Adipocyte (in vitro differentiated cells): ENCODE measurements around the gene EXOG.

Source experiments
- DNase-seq: peaks from one replicate; pipeline ENCODE4 v3.0.0-alpha.2; 2015; ENCODE audit warnings: low read depth
- H3K27me3 ChIP-seq: replicated peaks from 2 replicates; pipeline ENCODE4 v1.7.0; 2013; ENCODE audit warnings: mild to moderate bottlenecking, low read length, moderate library complexity; ENCODE audit not compliant: control insufficient read depth, insufficient read depth
- H3K36me3 ChIP-seq: 2 replicates; pipeline ENCODE4 v1.7.0; 2013; ENCODE audit warnings: low read length, mild to moderate bottlenecking, moderate library complexity; ENCODE audit not compliant: control insufficient read depth, insufficient read depth, severe bottlenecking
- H3K4me1 ChIP-seq: 2 replicates; pipeline ENCODE4 v1.7.0; 2013; ENCODE audit warnings: mild to moderate bottlenecking, low read length, moderate library complexity; ENCODE audit not compliant: control insufficient read depth, insufficient read depth
- H3K4me3 ChIP-seq: 2 replicates; pipeline ENCODE4 v1.7.0; 2013; ENCODE audit warnings: mild to moderate bottlenecking, low read length, moderate library complexity
- H3K9ac ChIP-seq: 2 replicates; pipeline ENCODE4 v1.7.0; 2013; ENCODE audit warnings: mild to moderate bottlenecking, low read length, moderate library complexity
- H3K9me3 ChIP-seq: 2 replicates; pipeline ENCODE4 v1.7.0; 2013; ENCODE audit warnings: mild to moderate bottlenecking, low read length, moderate library complexity; ENCODE audit not compliant: control insufficient read depth

EXOG gene

GRCh38 chr3:38567498-38567897 is 71.4 kb downstream of the EXOG start:
- DNase-seq = no peak
- no peak overlapping the region for H3K4me3 ChIP-seq

GRCh38 chr3:38573111-38573510 is 77.0 kb downstream of the EXOG start:
- peaks cover 7% of the 10 kb centered on the region for H3K27me3 ChIP-seq
- no peaks in the 10 kb centered on the region for H3K4me1 ChIP-seq
- no peaks in the 10 kb centered on the region for H3K36me3 ChIP-seq
- H3K9me3 ChIP-seq = peaks cover 5% of the 10 kb centered on the region
- DNase-seq = no peak
- no peak overlapping the region for H3K4me3 ChIP-seq
- no peak overlapping the region for H3K9ac ChIP-seq

More at GRCh38 chr3:38567498-38567897, 71.4 kb downstream of the EXOG start:
- H3K9ac ChIP-seq = no peak overlapping the region
- H3K27me3 ChIP-seq = no peaks in the 10 kb centered on the region
- no peaks in the 10 kb centered on the region for H3K4me1 ChIP-seq
- H3K36me3 ChIP-seq = no peaks in the 10 kb centered on the region
- no peaks in the 10 kb centered on the region for H3K9me3 ChIP-seq

GRCh38 chr3:38573556-38573955 is 77.4 kb downstream of the EXOG start:
- Histone ChIP-seq H3K4me1 (no peaks in the 10 kb centered on the region), H3K36me3 (no peaks in the 10 kb centered on the region), H3K4me3 (no peak overlapping the region), H3K27me3 (peaks cover 11% of the 10 kb centered on the region), H3K9ac (no peak overlapping the region), H3K9me3 (peaks cover 5% of the 10 kb centered on the region)
- DNase-seq = no peak

- H3K9me3 ChIP-seq = peaks cover 5% of the 10 kb centered on the region
- no peak overlapping the region for H3K4me3 ChIP-seq
- no peaks in the 10 kb centered on the region for H3K4me1 ChIP-seq
- no peak for DNase-seq
- H3K36me3 ChIP-seq = no peaks in the 10 kb centered on the region
- H3K9ac ChIP-seq = no peak overlapping the region
- peaks cover 14% of the 10 kb centered on the region for H3K27me3 ChIP-seq
These were observed 78.5 kb downstream of the EXOG start for GRCh38 chr3:38574411-38575278.

GRCh38 chr3:38575279-38575843 is 79.2 kb downstream of the EXOG start:
- no peak for DNase-seq
- peaks cover 14% of the 10 kb centered on the region for H3K27me3 ChIP-seq
- no peak overlapping the region for H3K9ac ChIP-seq
- H3K36me3 ChIP-seq = no peaks in the 10 kb centered on the region
- H3K9me3 ChIP-seq = peaks cover 5% of the 10 kb centered on the region
- H3K4me3 ChIP-seq = no peak overlapping the region
- H3K4me1 ChIP-seq = no peaks in the 10 kb centered on the region
